Thymus (tissue), 11 donors: ENCODE data around the gene PNKP. TPM values are rescaled to one million over a fixed set of nuclear protein-coding genes. Genes with fewer than 3 reads are reported as not detected.

Experiments used
- DNase-seq, 9 donors: peaks; one replicate each; pipeline ENCODE4 v3.0.0-alpha.2; 2013; ENCODE audit warnings: low spot score in 9 of 9, low read depth in 6 of 9, missing footprints in 1 of 9
- H3K27ac ChIP-seq, 2 donors: one replicate each; pipeline ENCODE4 v1.5.1; 2013; ENCODE audit warnings: control low read depth in 1 of 2, low read depth in 1 of 2, low read length in 1 of 2, mild to moderate bottlenecking in 1 of 2, moderate library complexity in 1 of 2
- H3K27me3 ChIP-seq, 2 donors: one replicate each; pipeline ENCODE4 v1.5.1; 2013; ENCODE audit warnings: low read length in 1 of 2; ENCODE audit not compliant: control insufficient read depth in 2 of 2, insufficient read depth in 1 of 2
- H3K36me3 ChIP-seq, 2 donors: one replicate each; pipeline ENCODE4 v1.5.1; 2013; ENCODE audit warnings: low read length in 1 of 2, mild to moderate bottlenecking in 1 of 2, moderate library complexity in 1 of 2; ENCODE audit not compliant: control insufficient read depth in 2 of 2, insufficient read depth in 2 of 2
- H3K4me1 ChIP-seq, 2 donors: one replicate each; pipeline ENCODE4 v1.5.1; 2013; ENCODE audit warnings: low read length in 2 of 2; ENCODE audit not compliant: control insufficient read depth in 2 of 2, insufficient read depth in 2 of 2
- H3K4me3 ChIP-seq, 2 donors: one replicate each; pipeline ENCODE4 v1.5.1; 2013; ENCODE audit warnings: low read length in 2 of 2, control low read depth in 1 of 2, mild to moderate bottlenecking in 1 of 2
- H3K9me3 ChIP-seq, 2 donors: one replicate each; pipeline ENCODE4 v1.5.1; 2013; ENCODE audit warnings: low read length in 1 of 2, mild to moderate bottlenecking in 1 of 2; ENCODE audit not compliant: control insufficient read depth in 2 of 2, insufficient read depth in 1 of 2
- WGBS: extraction: QIAGEN DNeasy Blood & Tissue Kit; methylation state at CpG from one replicate; pipeline ENCODE4 v1.1.7; 2013; 5-methylcytosine and 5-hydroxymethylcytosine counted together
- polyA plus RNA-seq: library from polyadenylated mRNA; stranded (reverse); fragments of 200-250 nt; gene quantifications from one replicate; pipeline ENCODE4 v1.2.3, GENCODE V29; 2013
- total RNA-seq: library from RNA; stranded (reverse); fragments of 120-200 nt; gene quantifications from one replicate; pipeline ENCODE4 v1.2.4, GENCODE V29; 2013
- donor health status: healthy.

Gene PNKP
- total and polyA plus RNA-seq, 2 donors, result 28.4 to 85.3 TPM

- Histone ChIP-seq H3K36me3 (peaks cover 67 to 78% of the 10 kb centered on the region in 2 donors), H3K27me3 (no peaks in the 10 kb centered on the region), H3K27ac (no peak overlapping the region), H3K9me3 (no peaks in the 10 kb centered on the region), H3K4me3 (no peak overlapping the region), H3K4me1 (peaks cover 4 to 29% of the 10 kb centered on the region in 2 donors)
- no peak for DNase-seq
- WGBS, result 96% methylated on average over 26 of the region's 26 CpGs
These were observed 10.1 kb downstream of the PNKP start for GRCh38 chr19:49857061-49857837.

- H3K27ac ChIP-seq, result no peak overlapping the region
- peaks cover 8 to 34% of the 10 kb centered on the region in 2 donors for H3K4me1 ChIP-seq
- no peak for DNase-seq
- WGBS, result 97% methylated on average over 18 of the region's 18 CpGs
- peaks cover 61 to 71% of the 10 kb centered on the region in 2 donors for H3K36me3 ChIP-seq
- H3K9me3 ChIP-seq, result no peaks in the 10 kb centered on the region
- H3K27me3 ChIP-seq, result peaks cover 0 to 5% of the 10 kb centered on the region in 2 donors
- no peak overlapping the region for H3K4me3 ChIP-seq
These were observed 10.8 kb downstream of the PNKP start for GRCh38 chr19:49856574-49857021.

- H3K27ac ChIP-seq, result no peak overlapping the region
- H3K4me1 ChIP-seq, result peaks cover 8 to 34% of the 10 kb centered on the region in 2 donors
- no peak for DNase-seq
- WGBS, result 93% methylated on average over 21 of the region's 21 CpGs
- peaks cover 0 to 5% of the 10 kb centered on the region in 2 donors for H3K27me3 ChIP-seq
- peaks cover 56 to 64% of the 10 kb centered on the region in 2 donors for H3K36me3 ChIP-seq
- H3K4me3 ChIP-seq, result no peak overlapping the region
- H3K9me3 ChIP-seq, result no peaks in the 10 kb centered on the region
These were observed 11.5 kb downstream of the PNKP start for GRCh38 chr19:49855676-49856573.

DNA sequence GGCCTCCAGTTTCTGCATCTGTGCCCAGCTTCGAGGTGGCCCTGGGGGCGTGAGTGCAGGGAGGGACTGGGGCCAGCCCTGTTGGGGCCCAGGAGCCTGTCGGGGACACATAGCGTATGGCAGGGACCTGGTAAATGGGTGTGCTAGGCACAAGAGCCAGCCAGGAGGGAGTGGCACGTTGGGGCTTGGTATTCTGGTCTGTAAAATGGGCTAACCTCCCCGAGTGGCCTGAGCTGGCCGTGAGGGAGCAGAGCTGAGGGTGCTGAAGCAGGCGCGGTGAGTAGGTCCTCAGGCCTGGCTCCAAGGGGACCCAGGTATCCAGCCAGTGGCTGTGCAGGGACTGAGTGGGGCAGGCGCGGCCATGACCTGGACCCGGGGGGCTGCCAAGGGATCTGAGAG lies 12.1 kb downstream of the PNKP start:
- peaks cover 0 to 5% of the 10 kb centered on the region in 2 donors for H3K27me3 ChIP-seq

GRCh38 chr19:49854378-49855263 lies 12.8 kb downstream of the PNKP start:
- no peak for DNase-seq

More for the DNA sequence above, 12.1 kb downstream of the PNKP start:
- no peak for DNase-seq
- H3K4me3 ChIP-seq, result no peak overlapping the region
- H3K27ac ChIP-seq, result no peak overlapping the region
- WGBS, result 96% methylated on average over 12 of the region's 12 CpGs
- H3K36me3 ChIP-seq, result peaks cover 50 to 58% of the 10 kb centered on the region in 2 donors
- no peaks in the 10 kb centered on the region for H3K9me3 ChIP-seq
- H3K4me1 ChIP-seq, result peaks cover 8 to 36% of the 10 kb centered on the region in 2 donors

DNA sequence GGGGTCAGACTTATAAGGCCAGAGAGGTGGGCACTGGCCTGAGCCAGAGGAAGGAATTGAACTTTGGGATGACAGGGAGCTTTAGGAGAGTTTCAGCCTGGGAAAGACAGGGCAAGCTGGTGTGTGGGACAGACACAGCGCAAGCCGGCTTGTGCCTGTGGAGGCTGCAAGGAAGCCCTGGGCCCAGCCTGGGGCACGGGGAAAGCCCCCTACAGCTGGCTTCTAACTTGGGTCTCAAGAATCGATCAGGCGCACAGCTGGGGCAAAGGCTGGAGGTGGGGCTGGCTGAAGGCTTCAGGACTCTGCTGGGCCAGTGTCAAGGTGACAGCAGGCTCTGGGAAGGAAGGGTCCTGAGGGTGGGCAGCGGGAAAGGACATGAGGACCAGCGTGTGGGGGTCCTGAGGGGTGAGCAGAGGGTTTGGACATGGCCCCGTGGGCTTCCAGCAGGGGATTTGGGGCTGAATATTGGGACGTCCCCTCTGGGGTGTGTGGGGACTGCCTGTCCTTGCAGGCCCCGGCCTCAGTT lies 13.5 kb downstream of the PNKP start:
- peaks cover 0 to 6% of the 10 kb centered on the region in 2 donors for H3K9me3 ChIP-seq
- peaks cover 39 to 45% of the 10 kb centered on the region in 2 donors for H3K36me3 ChIP-seq
- no peak overlapping the region for H3K4me3 ChIP-seq
- no peak for DNase-seq
- 97% methylated on average over 10 of the region's 10 CpGs for WGBS
- H3K4me1 ChIP-seq, result peaks cover 8 to 39% of the 10 kb centered on the region in 2 donors
- H3K27me3 ChIP-seq, result peaks cover 0 to 5% of the 10 kb centered on the region in 2 donors
- H3K27ac ChIP-seq, result no peak overlapping the region

More at GRCh38 chr19:49854378-49855263, 12.8 kb downstream of the PNKP start:
- Histone ChIP-seq H3K9me3 (no peaks in the 10 kb centered on the region), H3K4me3 (no peak overlapping the region), H3K27ac (no peak overlapping the region), H3K4me1 (peaks cover 8 to 39% of the 10 kb centered on the region in 2 donors), H3K27me3 (peaks cover 0 to 5% of the 10 kb centered on the region in 2 donors), H3K36me3 (peaks cover 43 to 51% of the 10 kb centered on the region in 2 donors)
- 97% methylated on average over 39 of the region's 39 CpGs for WGBS

DNA sequence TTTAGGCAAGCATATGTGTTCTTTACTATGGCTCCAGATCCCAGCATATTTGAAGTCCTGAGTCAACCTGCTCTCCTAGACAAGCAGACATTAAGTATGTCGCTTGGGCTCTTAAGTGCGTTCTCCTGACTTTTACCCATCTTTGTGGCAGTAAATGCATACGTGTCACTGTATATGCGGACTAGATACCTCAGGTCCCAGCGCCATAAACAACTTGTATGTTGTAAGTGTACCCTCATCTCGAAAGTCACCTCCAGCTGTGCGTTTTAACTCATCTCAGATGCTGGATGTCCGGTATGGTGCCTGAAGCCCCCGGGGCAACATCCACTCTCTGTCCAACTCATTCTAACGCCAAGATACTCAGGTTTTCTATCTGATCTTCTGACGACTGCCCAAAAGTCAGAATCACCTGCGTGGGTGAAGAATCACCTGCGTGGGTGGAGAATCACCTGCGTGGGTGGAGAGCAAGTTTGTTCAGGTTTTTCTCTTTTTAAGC lies 14.7 kb downstream of the PNKP start:
- 92% methylated on average over 14 of the region's 14 CpGs for WGBS
- Histone ChIP-seq H3K4me1 (peaks cover 8 to 30% of the 10 kb centered on the region in 2 donors), H3K4me3 (no peak overlapping the region)

More for the DNA sequence above, 14.7 kb downstream of the PNKP start:
- no peak for DNase-seq
- peaks cover 28 to 33% of the 10 kb centered on the region in 2 donors for H3K36me3 ChIP-seq
- H3K27me3 ChIP-seq, result peaks cover 0 to 5% of the 10 kb centered on the region in 2 donors
- H3K27ac ChIP-seq, result no peak overlapping the region
- H3K9me3 ChIP-seq, result peaks cover 0 to 6% of the 10 kb centered on the region in 2 donors
